ENCODE measurements around the gene CCL4L2.
"Not testable (repeated sequence)": the region's sequence is repeated elsewhere in the genome, so short reads cannot be mapped to it uniquely, and the experiment has no call there.

Gene CCL4L2

DNA sequence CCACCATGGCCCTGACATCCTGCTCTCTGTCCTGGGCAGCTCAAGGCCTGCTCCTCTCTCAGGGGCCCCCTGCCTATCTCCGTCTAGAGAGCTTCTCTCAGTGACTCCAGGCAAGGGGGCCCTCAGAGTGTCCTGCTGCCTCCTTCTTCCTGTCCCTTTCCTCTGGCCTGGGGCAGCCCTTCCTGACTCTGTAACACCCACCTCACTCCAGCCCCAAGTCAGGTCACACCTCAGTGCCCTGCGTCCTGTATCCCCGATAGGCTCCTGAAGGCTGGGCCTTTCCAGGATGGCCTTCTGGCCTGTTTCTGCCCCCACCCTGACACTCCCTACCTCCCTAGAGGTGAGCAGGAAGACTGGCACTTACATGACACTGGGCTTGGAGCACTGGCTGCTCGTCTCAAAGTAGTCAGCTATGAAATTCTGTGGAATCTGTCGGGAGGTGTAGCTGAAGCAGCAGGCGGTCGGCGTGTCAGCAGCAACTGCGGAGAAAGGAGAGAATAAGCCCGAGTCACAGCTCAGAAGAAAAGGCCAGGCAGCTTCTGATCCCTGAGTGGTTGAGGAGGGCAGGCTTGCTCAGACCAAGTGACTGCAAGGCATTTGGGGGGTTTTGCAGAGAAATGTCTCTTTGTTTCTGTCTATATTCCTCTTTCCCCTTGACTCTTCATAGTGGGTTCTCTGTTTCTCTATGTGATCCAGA, 15.3 kb upstream of the CCL4L2 start:
- no peak for DNase-seq (ENCODE audit: low spot score)

GRCh38 chr17:36196131-36196486, 14.8 kb upstream of the CCL4L2 start:
- no peak for DNase-seq (ENCODE audit: low spot score)

DNA sequence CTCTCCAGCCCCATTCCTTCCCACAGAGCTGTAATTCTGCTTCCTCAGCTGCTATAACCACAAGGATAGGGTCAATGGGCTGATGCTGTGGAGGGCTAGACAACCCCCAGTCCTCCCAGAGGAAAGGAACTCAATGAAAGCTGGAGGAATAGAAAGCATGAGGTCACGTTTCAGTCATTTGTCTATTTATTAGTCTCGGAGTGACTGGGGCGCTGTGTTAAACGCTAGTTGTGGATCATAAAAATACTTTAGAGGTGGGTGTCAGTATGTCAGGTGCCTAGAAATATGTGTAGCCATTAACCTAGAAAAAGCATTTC, 13.5 kb upstream of the CCL4L2 start:
- no peak for DNase-seq (ENCODE audit: low spot score)

DNA sequence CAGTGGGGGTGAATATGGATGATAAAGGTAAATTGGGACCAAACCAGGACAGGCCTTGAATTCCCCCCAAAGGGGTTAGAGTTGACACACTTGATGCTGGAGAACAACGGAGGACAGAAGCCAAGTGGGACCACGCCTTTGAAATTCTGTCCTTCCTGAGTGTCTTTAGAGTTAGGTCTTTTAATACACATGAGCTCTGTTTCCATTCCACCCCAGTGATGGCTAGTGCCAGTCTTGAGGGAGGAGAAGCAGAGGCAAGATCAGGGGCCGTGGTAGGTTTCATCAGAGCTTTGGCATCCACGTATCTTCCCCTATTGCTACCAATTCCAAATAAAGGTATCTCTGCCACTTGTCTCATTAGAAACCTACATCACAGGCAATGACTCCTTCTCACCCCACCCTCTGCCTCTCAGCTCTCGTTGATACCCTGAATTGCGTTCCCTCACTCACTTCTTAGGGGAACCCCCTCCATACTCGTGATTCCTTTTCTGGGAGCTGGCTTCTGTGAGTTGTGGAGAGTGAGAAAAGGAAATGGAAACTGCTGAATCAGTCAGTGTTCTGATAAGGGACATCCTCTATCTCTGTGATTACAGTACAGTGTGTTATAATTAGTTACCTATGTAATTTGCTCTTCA, 11.9 kb upstream of the CCL4L2 start:
- peak; percentile 35 for DNase-seq (ENCODE audit: low spot score)

DNA sequence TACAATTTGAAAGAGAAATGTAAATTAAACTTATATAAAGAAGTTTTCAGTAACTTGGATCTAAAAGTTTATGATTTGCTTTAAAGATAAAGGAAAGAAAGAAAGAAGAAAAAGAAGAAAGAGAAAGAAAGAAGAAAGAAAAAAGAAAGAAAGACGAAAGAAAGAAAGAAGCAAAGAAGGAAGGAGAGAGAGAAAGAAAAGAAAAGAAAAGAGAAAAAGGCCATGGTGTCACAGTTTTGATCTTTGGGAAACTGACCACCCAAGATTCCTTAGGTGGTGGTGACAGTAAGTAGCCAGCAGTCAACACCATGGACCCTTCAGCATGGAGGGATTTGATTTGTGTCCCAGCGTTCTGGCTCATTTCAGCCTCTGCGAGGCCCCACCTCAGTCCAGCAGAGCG, 9.8 kb upstream of the CCL4L2 start:
- DNase-seq (ENCODE audit: low spot score) = not testable (repeated sequence)

DNA sequence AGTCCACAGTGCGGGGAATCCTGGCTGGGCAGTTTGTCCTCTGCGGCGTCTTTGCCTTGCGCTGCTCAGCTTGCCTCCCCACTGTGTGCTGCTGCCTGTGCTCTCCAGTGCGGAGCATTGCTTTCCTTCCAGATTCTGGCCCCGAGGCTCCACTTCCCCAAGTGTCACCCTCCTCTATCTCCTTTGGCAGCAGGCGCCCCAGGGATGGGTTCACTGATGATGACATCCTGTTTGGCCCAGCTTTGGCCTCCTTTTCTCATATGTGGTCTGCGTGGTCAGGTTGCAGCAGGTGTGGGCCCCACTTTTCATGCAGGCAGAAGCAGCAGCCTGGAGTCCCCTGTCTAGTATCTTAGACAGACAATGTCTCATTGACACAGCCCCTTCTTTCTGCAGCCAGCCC, 9.4 kb upstream of the CCL4L2 start:
- not testable (repeated sequence) for DNase-seq (ENCODE audit: low spot score)

- DNase-seq (ENCODE audit: low spot score) = no peak
Observed at GRCh38 chr17:36203335-36203734, 7.5 kb upstream of the CCL4L2 start.

DNA sequence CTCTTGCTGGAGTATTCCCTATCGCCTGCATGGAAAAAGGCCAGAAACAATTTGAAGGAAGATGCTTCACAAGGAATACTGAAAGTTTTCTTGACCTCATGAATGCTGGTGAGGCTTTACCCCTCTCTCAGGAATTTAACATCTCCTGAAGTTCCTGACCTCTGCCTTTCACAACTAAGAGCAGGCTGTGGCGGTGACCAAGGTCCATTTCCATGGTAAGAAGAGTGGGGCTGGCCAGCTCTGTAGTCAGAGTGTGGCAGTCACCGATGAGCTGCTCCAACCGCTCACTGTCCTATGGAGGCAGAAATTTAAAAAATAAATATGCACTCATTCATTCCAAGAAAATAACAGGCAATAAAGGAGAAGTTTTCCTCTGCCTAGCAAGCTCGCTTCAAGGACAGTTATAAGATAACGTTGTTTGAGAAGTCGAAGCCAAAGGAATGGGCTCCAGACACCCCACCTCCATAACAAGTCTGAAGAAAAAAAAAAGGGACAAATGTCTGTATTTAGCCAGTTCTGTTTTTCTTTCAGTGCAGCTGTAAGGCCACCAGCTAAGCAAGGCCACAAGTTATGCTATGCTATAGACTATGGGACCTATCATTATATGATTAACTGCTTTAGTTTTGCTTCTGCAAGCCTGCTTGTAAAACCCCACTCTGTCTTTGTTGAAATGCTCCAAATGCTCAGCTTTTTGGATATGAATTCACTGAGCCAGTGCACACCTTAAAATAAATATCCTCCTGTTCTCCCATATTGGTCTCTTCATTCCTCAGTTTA, 6.0 kb upstream of the CCL4L2 start:
- DNase-seq (ENCODE audit: low spot score) = no peak

- no peak for DNase-seq (ENCODE audit: low spot score)
Observed at GRCh38 chr17:36205637-36206485, 5.0 kb upstream of the CCL4L2 start.

DNA sequence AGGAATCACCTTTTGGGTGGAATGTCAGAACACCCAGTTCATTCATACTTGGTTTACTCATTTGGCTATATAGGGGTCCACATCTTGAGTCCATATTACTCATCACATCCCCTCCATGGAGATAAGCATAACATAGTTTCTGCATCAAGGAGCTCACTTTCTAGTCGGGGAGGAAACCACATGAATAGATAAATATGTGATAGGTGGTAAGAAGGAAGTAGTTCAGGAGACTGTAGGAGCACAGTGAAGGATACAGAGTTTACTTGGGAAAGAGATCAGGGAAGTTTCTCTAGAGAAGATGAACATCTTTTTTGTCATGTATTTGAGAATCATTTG, 4.4 kb upstream of the CCL4L2 start:
- DNase-seq (ENCODE audit: low spot score) = not testable (repeated sequence)

GRCh38 chr17:36207383-36207782, 3.5 kb upstream of the CCL4L2 start:
- DNase-seq (ENCODE audit: low spot score) = not testable (repeated sequence)

- DNase-seq (ENCODE audit: low spot score) = no peak
Observed at GRCh38 chr17:36209575-36209974, 1.3 kb upstream of the CCL4L2 start.

GRCh38 chr17:36211484-36212271, 815 bp downstream of the CCL4L2 start:
- not testable (repeated sequence) for DNase-seq (ENCODE audit: low spot score)

GRCh38 chr17:36212272-36212605, 1.4 kb downstream of the CCL4L2 start:
- DNase-seq (ENCODE audit: low spot score) = no peak

- DNase-seq (ENCODE audit: low spot score) = no peak
Observed at GRCh38 chr17:36212966-36213365, 2.1 kb downstream of the CCL4L2 start.

GRCh38 chr17:36213695-36214094, 2.8 kb downstream of the CCL4L2 start:
- DNase-seq (ENCODE audit: low spot score) = no peak

- DNase-seq (ENCODE audit: low spot score) = no peak
Observed at GRCh38 chr17:36214918-36215317, 4.1 kb downstream of the CCL4L2 start.

GRCh38 chr17:36215406-36216308, 4.8 kb downstream of the CCL4L2 start:
- not testable (repeated sequence) for DNase-seq (ENCODE audit: low spot score)

GRCh38 chr17:36219556-36219955, 8.7 kb downstream of the CCL4L2 start:
- DNase-seq (ENCODE audit: low spot score) = not testable (repeated sequence)

GRCh38 chr17:36220737-36221580, 10.1 kb downstream of the CCL4L2 start:
- DNase-seq (ENCODE audit: low spot score) = not testable (repeated sequence)
